Lower lobe of right lung (tissue), 2 donors: ENCODE measurements around the gene KRTAP10-10. TPM values are rescaled to one million over a fixed set of nuclear protein-coding genes. Genes with fewer than 3 reads are reported as not detected.

ENCODE experiments used
- ATAC-seq, 2 donors: fragments of 200-7000 bp; cut with Tn5 transposase; one replicate each; pipeline ENCODE4 v1.9.1; 2020 to 2022; ENCODE audit warnings: mild to moderate bottlenecking in 2 of 2, moderate library complexity in 2 of 2
- DNase-seq: peaks from one replicate; pipeline ENCODE4 v3.0.0-alpha.2; 2020
- H3K27ac ChIP-seq: fragments of 200-600 bp; one replicate; pipeline ENCODE4 v1.8.0; 2022
- H3K27me3 ChIP-seq: fragments of 200-600 bp; one replicate; pipeline ENCODE4 v1.8.0; 2022; ENCODE audit warnings: low read depth
- H3K36me3 ChIP-seq: fragments of 200-600 bp; one replicate; pipeline ENCODE4 v1.8.0; 2022; ENCODE audit warnings: mild to moderate bottlenecking
- H3K4me1 ChIP-seq: fragments of 200-600 bp; one replicate; pipeline ENCODE4 v1.8.0; 2022
- H3K4me3 ChIP-seq: fragments of 200-600 bp; one replicate; pipeline ENCODE4 v1.8.0; 2022; ENCODE audit warnings: mild to moderate bottlenecking
- H3K9me3 ChIP-seq: fragments of 200-600 bp; one replicate; pipeline ENCODE4 v1.8.0; 2022
- CTCF ChIP-seq: fragments of 200-600 bp; IDR thresholded peaks from one replicate; pipeline ENCODE4 v1.8.0; 2022; ENCODE audit warnings: antibody characterized with exemption, mild to moderate bottlenecking
- intact Hi-C: fragments of 100-400 bp; cut with DNase I; formaldehyde crosslinking; loops from one replicate; pipeline ENCODE4 v1.11.0; 2022
- total RNA-seq: library from RNA; stranded (reverse); fragmentation: NEBNext Ultra II Directional; extraction: Animal tissue kit (Norgen Biotek cat#: 25700); gene quantifications from one replicate; pipeline ENCODE4 v1.2.1, GENCODE V29; 2021
- donor health status: DM: no; HTN: yes; CAD: no; lungs with severe emphysema.

KRTAP10-10 gene
- total RNA-seq, 1 donor from 2014 or later: not detected

- Histone ChIP-seq H3K36me3 (no peaks in the 10 kb centered on the region), H3K4me3 (no peak overlapping the region), H3K27me3 (no peaks in the 10 kb centered on the region), H3K27ac (no peak overlapping the region), H3K9me3 (peaks cover 14% of the 10 kb centered on the region), H3K4me1 (no peaks in the 10 kb centered on the region)
- ATAC-seq (no peak), DNase-seq (no peak)
- no peak for TF ChIP-seq CTCF
- intact Hi-C loops: no loop called here
Measured at GRCh38 chr21:44670642-44671432, 33.7 kb downstream of the KRTAP10-10 start.

- no peak for TF ChIP-seq CTCF
- H3K27me3 ChIP-seq: no peaks in the 10 kb centered on the region
- peaks cover 14% of the 10 kb centered on the region for H3K9me3 ChIP-seq
- H3K4me1 ChIP-seq: no peaks in the 10 kb centered on the region
- H3K4me3 ChIP-seq: no peak overlapping the region
- no peaks in the 10 kb centered on the region for H3K36me3 ChIP-seq
- DNase-seq (no peak), ATAC-seq (no peak)
- intact Hi-C loops: no loop called here
- no peak overlapping the region for H3K27ac ChIP-seq
Measured at GRCh38 chr21:44671911-44672310, 34.8 kb downstream of the KRTAP10-10 start.

GRCh38 chr21:44677881-44678280 is 40.7 kb downstream of the KRTAP10-10 start:
- ATAC-seq (no peak), DNase-seq (no peak)
- intact Hi-C loops: no loop called here
- no peak for TF ChIP-seq CTCF
- H3K27ac ChIP-seq: no peak overlapping the region
- H3K4me3 ChIP-seq: no peak overlapping the region
- H3K36me3 ChIP-seq: no peaks in the 10 kb centered on the region
- H3K27me3 ChIP-seq: no peaks in the 10 kb centered on the region
- peaks cover 6% of the 10 kb centered on the region for H3K9me3 ChIP-seq
- no peaks in the 10 kb centered on the region for H3K4me1 ChIP-seq

- Histone ChIP-seq H3K9me3 (no peaks in the 10 kb centered on the region), H3K36me3 (no peaks in the 10 kb centered on the region), H3K4me3 (no peak overlapping the region), H3K27me3 (peaks cover under 1% of the 10 kb centered on the region), H3K4me1 (no peaks in the 10 kb centered on the region), H3K27ac (no peak overlapping the region)
- ATAC-seq (no peak), DNase-seq (no peak)
- intact Hi-C loops: no loop called here
- no peak for TF ChIP-seq CTCF
Measured at GRCh38 chr21:44681152-44681551, 44.0 kb downstream of the KRTAP10-10 start.

GRCh38 chr21:44681861-44682579 is 44.9 kb downstream of the KRTAP10-10 start, which contains the start of gene KRTAP12-1:
TSS of gene KRTAP12-1 (minus strand) at chr21:44682163. CDS start at chr21:44682123, 40 bp downstream.
- Histone ChIP-seq H3K27ac (no peak within 1 kb of the TSS), H3K36me3 (no peaks in the 10 kb centered on the region), H3K9me3 (no peaks in the 10 kb centered on the region), H3K4me1 (no peaks in the 10 kb centered on the region), H3K27me3 (peaks cover 9% of the 10 kb centered on the region), H3K4me3 (no peak within 1 kb of the TSS)
- intact Hi-C loops: no loop called here
- DNase-seq (no peak), ATAC-seq (no peak)
- TF ChIP-seq CTCF: no peak
